ELF-1 (cell line): ENCODE measurements around the gene COX10.
A peak's percentile ranks its signal among the peaks of the same experiment; 100 is the strongest.
"Not testable (repeated sequence)": the region's sequence is repeated elsewhere in the genome, so short reads cannot be mapped to it uniquely, and the experiment has no call there.

ENCODE experiments used
- DNase-seq: peaks from one replicate; pipeline ENCODE4 v3.0.0-alpha.2; 2016; ENCODE audit warnings: low read depth, low spot score

COX10 gene

GRCh38 chr17:14204546-14204945 lies 135.2 kb downstream of the COX10 start:
- no peak for DNase-seq

- no peak for DNase-seq
Measured at GRCh38 chr17:14205380-14205779, 136.1 kb downstream of the COX10 start.

GRCh38 chr17:14205992-14206461 lies 136.7 kb downstream of the COX10 start:
- no peak for DNase-seq

GRCh38 chr17:14206891-14207290 lies 137.6 kb downstream of the COX10 start:
- no peak for DNase-seq

GRCh38 chr17:14207791-14208190 lies 138.5 kb downstream of the COX10 start:
- DNase-seq, result no peak

GRCh38 chr17:14209215-14209614 lies 139.9 kb downstream of the COX10 start:
- no peak for DNase-seq

GRCh38 chr17:14211246-14211645 lies 141.9 kb downstream of the COX10 start:
- no peak for DNase-seq

GRCh38 chr17:14211801-14212200 lies 142.5 kb downstream of the COX10 start:
- no peak for DNase-seq

GRCh38 chr17:14212401-14212800 lies 143.1 kb downstream of the COX10 start:
- no peak for DNase-seq

- no peak for DNase-seq
Measured at GRCh38 chr17:14214271-14214670, 145.0 kb downstream of the COX10 start.

GRCh38 chr17:14222611-14223010 lies 153.3 kb downstream of the COX10 start:
- DNase-seq, result peak; percentile 67

GRCh38 chr17:14225254-14225980 lies 156.1 kb downstream of the COX10 start:
- DNase-seq, result no peak

GRCh38 chr17:14227052-14227451 lies 157.7 kb downstream of the COX10 start:
- DNase-seq, result no peak

- DNase-seq, result no peak
Measured at GRCh38 chr17:14228903-14229302, 159.6 kb downstream of the COX10 start.

GRCh38 chr17:14231187-14231586 lies 161.9 kb downstream of the COX10 start:
- not testable (repeated sequence) for DNase-seq

GRCh38 chr17:14235047-14235446 lies 165.7 kb downstream of the COX10 start:
- DNase-seq, result not testable (repeated sequence)

- not testable (repeated sequence) for DNase-seq
Measured at GRCh38 chr17:14236032-14236431, 166.7 kb downstream of the COX10 start.

- DNase-seq, result not testable (repeated sequence)
Measured at GRCh38 chr17:14236762-14237161, 167.5 kb downstream of the COX10 start, which contains the start of gene CDRT15. Gene CDRT15 (minus strand): TSS chr17:14236862. CDS start chr17:14236833, 29 bp downstream.

GRCh38 chr17:14239271-14239670 lies 170.0 kb downstream of the COX10 start:
- not testable (repeated sequence) for DNase-seq

- DNase-seq, result peak; percentile 19
Measured at GRCh38 chr17:14245002-14245401, 175.7 kb downstream of the COX10 start.

GRCh38 chr17:14245629-14246028 lies 176.3 kb downstream of the COX10 start:
- DNase-seq, result no peak
